Osteoblast (primary cell): Measurements from ENCODE around the gene SUGCT. TPM values are rescaled to one million over a fixed set of nuclear protein-coding genes. Genes with fewer than 3 reads are reported as not detected.
A peak's percentile ranks its signal among the peaks of the same experiment; 100 is the strongest.

ENCODE experiments used
- DNase-seq: peaks from one replicate; pipeline ENCODE4 v3.0.0; 2011; ENCODE audit warnings: low spot score, mixed read lengths; ENCODE audit not compliant: insufficient read length; ENCODE audit errors: missing footprints
- H2AFZ ChIP-seq: 2 replicates; pipeline ENCODE4 v1.6.0; 2011; ENCODE audit warnings: mild to moderate bottlenecking, low read length
- H3K27ac ChIP-seq: 2 replicates; pipeline ENCODE4 v1.5.1; 2011; ENCODE audit warnings: mild to moderate bottlenecking, low read depth, low read length, moderate library complexity
- H3K27me3 ChIP-seq: 2 replicates; pipeline ENCODE4 v1.6.0; 2012; ENCODE audit warnings: mild to moderate bottlenecking, control low read depth, inconsistent platforms, low read length, moderate library complexity; ENCODE audit not compliant: insufficient read depth
- H3K36me3 ChIP-seq: 2 replicates; pipeline ENCODE4 v1.5.1; 2011; ENCODE audit warnings: mild to moderate bottlenecking, low read length, control low read depth, moderate library complexity; ENCODE audit not compliant: insufficient read depth
- H3K4me1 ChIP-seq: 2 replicates; pipeline ENCODE4 v1.5.1; 2011; ENCODE audit warnings: mild to moderate bottlenecking, low read length, control low read depth, moderate library complexity; ENCODE audit not compliant: insufficient read depth
- H3K4me2 ChIP-seq: 2 replicates; pipeline ENCODE4 v1.6.0; 2011; ENCODE audit warnings: mild to moderate bottlenecking, low read length; ENCODE audit not compliant: insufficient read depth
- H3K4me3 ChIP-seq: fragments of 200-600 bp; sonication (generic); 3 replicates; pipeline ENCODE4 v1.5.1; 2012; ENCODE audit warnings: mild to moderate bottlenecking, low read length, inconsistent platforms; ENCODE audit not compliant: insufficient read depth
- H3K79me2 ChIP-seq: 2 replicates; pipeline ENCODE4 v1.6.0; 2012; ENCODE audit warnings: mild to moderate bottlenecking, low read length, control low read depth, inconsistent platforms; ENCODE audit not compliant: insufficient read depth
- H3K9me3 ChIP-seq: 2 replicates; pipeline ENCODE4 v1.5.1; 2011; ENCODE audit warnings: low read depth, low read length, control low read depth
- H4K20me1 ChIP-seq: 2 replicates; pipeline ENCODE4 v1.6.0; 2012; ENCODE audit warnings: mild to moderate bottlenecking, low read length, control low read depth; ENCODE audit not compliant: insufficient read depth
- CTCF ChIP-seq: IDR thresholded peaks from 2 replicates; pipeline ENCODE4 v1.5.1; 2011; ENCODE audit warnings: mild to moderate bottlenecking, low read depth, low read length, moderate library complexity; ENCODE audit errors: extremely low read depth
- total RNA-seq: library from RNA; depleted of rRNA; stranded (reverse); fragments of >200 nt; gene quantifications from 2 replicates; pipeline ENCODE4 v1.2.3, GENCODE V29; 2012

SUGCT gene
- total RNA-seq, 1 donor: 21.7 TPM

GRCh38 chr7:40810274-40810673 lies 675.5 kb downstream of the SUGCT start:
- no peak overlapping the region for H3K4me2 ChIP-seq

GRCh38 chr7:40811666-40812065 lies 676.9 kb downstream of the SUGCT start:
- H3K4me1 ChIP-seq: peaks cover 31% of the 10 kb centered on the region
- no peak overlapping the region for H3K27ac ChIP-seq
- no peaks in the 10 kb centered on the region for H3K36me3 ChIP-seq
- H3K4me3 ChIP-seq: no peak overlapping the region
- peaks cover 36% of the 10 kb centered on the region for H3K79me2 ChIP-seq
- H3K9me3 ChIP-seq: peaks cover 3% of the 10 kb centered on the region
- no peak overlapping the region for H2AFZ ChIP-seq
- DNase-seq: no peak
- H3K27me3 ChIP-seq: no peaks in the 10 kb centered on the region
- TF ChIP-seq CTCF: no peak
- H3K4me2 ChIP-seq: no peak overlapping the region
- no peaks in the 10 kb centered on the region for H4K20me1 ChIP-seq

More at GRCh38 chr7:40810274-40810673, 675.5 kb downstream of the SUGCT start:
- no peak for TF ChIP-seq CTCF
- Histone ChIP-seq H3K4me1 (peaks cover 31% of the 10 kb centered on the region), H3K27ac (peak overlapping the region; percentile 99), H4K20me1 (no peaks in the 10 kb centered on the region), H3K27me3 (no peaks in the 10 kb centered on the region), H2AFZ (no peak overlapping the region), H3K9me3 (peaks cover 3% of the 10 kb centered on the region), H3K4me3 (no peak overlapping the region), H3K36me3 (no peaks in the 10 kb centered on the region), H3K79me2 (peaks cover 38% of the 10 kb centered on the region)
- no peak for DNase-seq

GRCh38 chr7:40815022-40815421 lies 680.2 kb downstream of the SUGCT start:
- no peaks in the 10 kb centered on the region for H3K27me3 ChIP-seq
- no peaks in the 10 kb centered on the region for H4K20me1 ChIP-seq
- peak overlapping the region; percentile 3 for H3K27ac ChIP-seq
- H3K9me3 ChIP-seq: peaks cover 3% of the 10 kb centered on the region
- H3K4me1 ChIP-seq: peaks cover 9% of the 10 kb centered on the region
- no peak overlapping the region for H3K4me3 ChIP-seq
- H3K4me2 ChIP-seq: peak overlapping the region; percentile 5
- no peak for DNase-seq
- peaks cover 51% of the 10 kb centered on the region for H3K79me2 ChIP-seq
- H2AFZ ChIP-seq: no peak overlapping the region
- H3K36me3 ChIP-seq: no peaks in the 10 kb centered on the region
- no peak for TF ChIP-seq CTCF

- Histone ChIP-seq H2AFZ (no peak overlapping the region), H3K4me2 (peak overlapping the region; percentile 5), H3K27me3 (no peaks in the 10 kb centered on the region), H3K36me3 (no peaks in the 10 kb centered on the region), H3K27ac (peak overlapping the region; percentile 25), H3K9me3 (peaks cover 3% of the 10 kb centered on the region), H3K79me2 (peaks cover 49% of the 10 kb centered on the region), H3K4me3 (no peak overlapping the region), H4K20me1 (no peaks in the 10 kb centered on the region), H3K4me1 (peaks cover 9% of the 10 kb centered on the region)
- TF ChIP-seq CTCF: no peak
- DNase-seq: peak; percentile 73
Observed at GRCh38 chr7:40815512-40815911, 680.7 kb downstream of the SUGCT start.
